ENCODE data around the gene FBRSL1.

Gene FBRSL1

DNA sequence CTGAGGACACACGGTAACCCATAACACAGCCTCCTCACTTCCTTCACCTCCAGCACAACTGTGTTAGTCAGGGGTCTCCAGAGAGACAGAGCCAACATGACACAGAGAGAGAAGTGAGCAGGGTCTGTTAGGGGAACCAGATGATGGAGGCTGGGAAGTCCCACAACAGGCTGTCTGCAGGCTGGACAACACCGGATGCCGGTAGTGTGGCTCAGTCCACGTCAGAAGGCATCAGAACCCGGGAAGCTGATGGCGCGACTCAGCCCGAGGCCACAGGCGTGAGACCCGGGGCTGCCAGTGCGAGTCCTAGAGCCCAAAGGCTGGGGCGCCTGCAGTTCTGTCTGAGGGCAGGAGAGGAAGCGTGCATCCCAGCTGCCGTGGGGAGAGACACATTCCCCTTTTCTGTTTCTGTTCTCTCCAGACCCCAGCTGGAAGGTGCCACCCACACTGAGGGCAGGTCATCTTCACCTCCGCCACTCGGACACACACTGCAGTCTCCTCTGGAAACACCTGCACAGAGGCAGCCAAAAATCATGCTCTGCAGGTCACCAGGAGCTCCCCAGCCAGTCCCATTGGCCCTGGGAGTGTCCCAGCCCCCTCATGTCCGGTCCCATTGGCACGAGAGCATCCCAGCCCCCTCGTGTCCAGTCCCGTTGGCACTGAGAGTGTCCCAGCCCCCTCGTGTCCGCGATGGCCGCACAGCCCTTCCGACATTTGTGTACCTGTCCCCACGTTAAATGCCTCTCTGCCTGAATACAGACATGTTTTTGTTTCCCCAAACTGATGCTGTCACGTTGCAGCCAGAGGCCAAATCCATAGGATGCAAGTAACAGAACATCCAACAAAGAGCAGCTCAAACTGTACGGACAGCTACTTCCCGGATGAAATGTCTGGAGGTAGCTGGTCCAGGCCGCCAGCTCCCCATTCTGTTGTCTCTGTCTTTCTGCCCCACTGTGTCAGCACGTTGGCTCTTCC, 7.9 kb upstream of the FBRSL1 start:
- ATAC-seq, result no peak
- no peak for TF ChIP-seq ZNF565 (CRISPR knock-in tag; conservative IDR thresholded peaks at IDR 0.05; ENCODE audit: low read depth)
- TF ChIP-seq ZNF70 (CRISPR knock-in tag; IDR thresholded peaks at IDR 0.05), result no peak
- TF ChIP-seq, protein P1, sequence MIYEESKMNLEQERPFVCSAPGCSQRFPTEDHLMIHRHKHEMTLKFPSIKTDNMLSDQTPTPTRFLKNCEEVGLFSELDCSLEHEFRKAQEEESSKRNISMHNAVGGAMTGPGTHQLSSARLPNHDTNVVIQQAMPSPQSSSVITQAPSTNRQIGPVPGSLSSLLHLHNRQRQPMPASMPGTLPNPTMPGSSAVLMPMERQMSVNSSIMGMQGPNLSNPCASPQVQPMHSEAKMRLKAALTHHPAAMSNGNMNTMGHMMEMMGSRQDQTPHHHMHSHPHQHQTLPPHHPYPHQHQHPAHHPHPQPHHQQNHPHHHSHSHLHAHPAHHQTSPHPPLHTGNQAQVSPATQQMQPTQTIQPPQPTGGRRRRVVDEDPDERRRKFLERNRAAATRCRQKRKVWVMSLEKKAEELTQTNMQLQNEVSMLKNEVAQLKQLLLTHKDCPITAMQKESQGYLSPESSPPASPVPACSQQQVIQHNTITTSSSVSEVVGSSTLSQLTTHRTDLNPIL (CRISPR knock-in tag; IDR thresholded peaks at IDR 0.05; ENCODE audit: low read depth), result no peak
- TF ChIP-seq, protein P2, sequence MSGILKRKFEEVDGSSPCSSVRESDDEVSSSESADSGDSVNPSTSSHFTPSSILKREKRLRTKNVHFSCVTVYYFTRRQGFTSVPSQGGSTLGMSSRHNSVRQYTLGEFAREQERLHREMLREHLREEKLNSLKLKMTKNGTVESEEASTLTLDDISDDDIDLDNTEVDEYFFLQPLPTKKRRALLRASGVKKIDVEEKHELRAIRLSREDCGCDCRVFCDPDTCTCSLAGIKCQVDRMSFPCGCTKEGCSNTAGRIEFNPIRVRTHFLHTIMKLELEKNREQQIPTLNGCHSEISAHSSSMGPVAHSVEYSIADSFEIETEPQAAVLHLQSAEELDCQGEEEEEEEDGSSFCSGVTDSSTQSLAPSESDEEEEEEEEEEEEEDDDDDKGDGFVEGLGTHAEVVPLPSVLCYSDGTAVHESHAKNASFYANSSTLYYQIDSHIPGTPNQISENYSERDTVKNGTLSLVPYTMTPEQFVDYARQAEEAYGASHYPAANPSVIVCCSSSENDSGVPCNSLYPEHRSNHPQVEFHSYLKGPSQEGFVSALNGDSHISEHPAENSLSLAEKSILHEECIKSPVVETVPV (CRISPR knock-in tag; IDR thresholded peaks at IDR 0.05), result no peak
- TF ChIP-seq BACH2 (CRISPR knock-in tag; IDR thresholded peaks at IDR 0.05; ENCODE audit: borderline replicate concordance), result no peak
- TF ChIP-seq PPARA (CRISPR knock-in tag; IDR thresholded peaks at IDR 0.05; ENCODE audit: borderline replicate concordance), result no peak
- TF ChIP-seq RARB (CRISPR knock-in tag; IDR thresholded peaks at IDR 0.05), result no peak
- no peak for TF ChIP-seq TCF4 (CRISPR knock-in tag; IDR thresholded peaks at IDR 0.05; ENCODE audit: borderline replicate concordance)
- TF ChIP-seq ESRRG (CRISPR knock-in tag; IDR thresholded peaks at IDR 0.05), result no peak
- TF ChIP-seq, protein P3, sequence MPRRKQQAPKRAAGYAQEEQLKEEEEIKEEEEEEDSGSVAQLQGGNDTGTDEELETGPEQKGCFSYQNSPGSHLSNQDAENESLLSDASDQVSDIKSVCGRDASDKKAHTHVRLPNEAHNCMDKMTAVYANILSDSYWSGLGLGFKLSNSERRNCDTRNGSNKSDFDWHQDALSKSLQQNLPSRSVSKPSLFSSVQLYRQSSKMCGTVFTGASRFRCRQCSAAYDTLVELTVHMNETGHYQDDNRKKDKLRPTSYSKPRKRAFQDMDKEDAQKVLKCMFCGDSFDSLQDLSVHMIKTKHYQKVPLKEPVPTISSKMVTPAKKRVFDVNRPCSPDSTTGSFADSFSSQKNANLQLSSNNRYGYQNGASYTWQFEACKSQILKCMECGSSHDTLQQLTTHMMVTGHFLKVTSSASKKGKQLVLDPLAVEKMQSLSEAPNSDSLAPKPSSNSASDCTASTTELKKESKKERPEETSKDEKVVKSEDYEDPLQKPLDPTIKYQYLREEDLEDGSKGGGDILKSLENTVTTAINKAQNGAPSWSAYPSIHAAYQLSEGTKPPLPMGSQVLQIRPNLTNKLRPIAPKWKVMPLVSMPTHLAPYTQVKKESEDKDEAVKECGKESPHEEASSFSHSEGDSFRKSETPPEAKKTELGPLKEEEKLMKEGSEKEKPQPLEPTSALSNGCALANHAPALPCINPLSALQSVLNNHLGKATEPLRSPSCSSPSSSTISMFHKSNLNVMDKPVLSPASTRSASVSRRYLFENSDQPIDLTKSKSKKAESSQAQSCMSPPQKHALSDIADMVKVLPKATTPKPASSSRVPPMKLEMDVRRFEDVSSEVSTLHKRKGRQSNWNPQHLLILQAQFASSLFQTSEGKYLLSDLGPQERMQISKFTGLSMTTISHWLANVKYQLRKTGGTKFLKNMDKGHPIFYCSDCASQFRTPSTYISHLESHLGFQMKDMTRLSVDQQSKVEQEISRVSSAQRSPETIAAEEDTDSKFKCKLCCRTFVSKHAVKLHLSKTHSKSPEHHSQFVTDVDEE (CRISPR knock-in tag; IDR thresholded peaks at IDR 0.05), result no peak
- TF ChIP-seq ARNTL (CRISPR knock-in tag; IDR thresholded peaks at IDR 0.05; ENCODE audit: borderline replicate concordance, low read depth), result no peak
- TF ChIP-seq SNAI2 (CRISPR knock-in tag; IDR thresholded peaks at IDR 0.05), result no peak
- no peak for TF ChIP-seq TOX (CRISPR knock-in tag; IDR thresholded peaks at IDR 0.05; ENCODE audit: borderline replicate concordance)
- TF ChIP-seq, protein P4, sequence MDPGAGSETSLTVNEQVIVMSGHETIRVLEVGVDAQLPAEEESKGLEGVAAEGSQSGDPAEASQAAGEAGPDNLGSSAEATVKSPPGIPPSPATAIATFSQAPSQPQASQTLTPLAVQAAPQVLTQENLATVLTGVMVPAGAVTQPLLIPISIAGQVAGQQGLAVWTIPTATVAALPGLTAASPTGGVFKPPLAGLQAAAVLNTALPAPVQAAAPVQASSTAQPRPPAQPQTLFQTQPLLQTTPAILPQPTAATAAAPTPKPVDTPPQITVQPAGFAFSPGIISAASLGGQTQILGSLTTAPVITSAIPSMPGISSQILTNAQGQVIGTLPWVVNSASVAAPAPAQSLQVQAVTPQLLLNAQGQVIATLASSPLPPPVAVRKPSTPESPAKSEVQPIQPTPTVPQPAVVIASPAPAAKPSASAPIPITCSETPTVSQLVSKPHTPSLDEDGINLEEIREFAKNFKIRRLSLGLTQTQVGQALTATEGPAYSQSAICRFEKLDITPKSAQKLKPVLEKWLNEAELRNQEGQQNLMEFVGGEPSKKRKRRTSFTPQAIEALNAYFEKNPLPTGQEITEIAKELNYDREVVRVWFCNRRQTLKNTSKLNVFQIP (CRISPR knock-in tag; IDR thresholded peaks at IDR 0.05; ENCODE audit: borderline replicate concordance, low read depth), result no peak
- TF ChIP-seq, protein P5, sequence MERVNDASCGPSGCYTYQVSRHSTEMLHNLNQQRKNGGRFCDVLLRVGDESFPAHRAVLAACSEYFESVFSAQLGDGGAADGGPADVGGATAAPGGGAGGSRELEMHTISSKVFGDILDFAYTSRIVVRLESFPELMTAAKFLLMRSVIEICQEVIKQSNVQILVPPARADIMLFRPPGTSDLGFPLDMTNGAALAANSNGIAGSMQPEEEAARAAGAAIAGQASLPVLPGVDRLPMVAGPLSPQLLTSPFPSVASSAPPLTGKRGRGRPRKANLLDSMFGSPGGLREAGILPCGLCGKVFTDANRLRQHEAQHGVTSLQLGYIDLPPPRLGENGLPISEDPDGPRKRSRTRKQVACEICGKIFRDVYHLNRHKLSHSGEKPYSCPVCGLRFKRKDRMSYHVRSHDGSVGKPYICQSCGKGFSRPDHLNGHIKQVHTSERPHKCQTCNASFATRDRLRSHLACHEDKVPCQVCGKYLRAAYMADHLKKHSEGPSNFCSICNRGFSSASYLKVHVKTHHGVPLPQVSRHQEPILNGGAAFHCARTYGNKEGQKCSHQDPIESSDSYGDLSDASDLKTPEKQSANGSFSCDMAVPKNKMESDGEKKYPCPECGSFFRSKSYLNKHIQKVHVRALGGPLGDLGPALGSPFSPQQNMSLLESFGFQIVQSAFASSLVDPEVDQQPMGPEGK (CRISPR knock-in tag; IDR thresholded peaks at IDR 0.05; ENCODE audit: borderline replicate concordance), result no peak

DNA sequence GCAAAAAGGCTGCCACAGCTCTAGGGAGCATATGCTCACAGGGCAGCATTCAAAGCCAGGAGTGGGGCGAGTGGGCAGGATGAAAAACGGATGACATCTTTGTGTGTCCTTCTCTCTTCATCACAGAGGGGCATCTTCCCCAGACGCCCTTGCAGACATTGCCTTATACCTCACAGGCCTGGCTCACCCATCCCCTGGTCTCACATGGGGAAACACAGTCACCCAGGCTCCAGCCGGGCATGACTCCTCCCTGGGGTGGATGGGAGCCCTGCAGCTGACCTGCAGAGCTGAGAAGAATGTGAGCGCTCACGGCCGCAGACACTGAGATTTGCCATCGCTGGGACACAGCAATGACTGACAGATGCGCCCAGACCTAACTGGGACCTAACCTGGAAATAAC, 7.2 kb upstream of the FBRSL1 start:
- TF ChIP-seq GLIS3 (CRISPR knock-in tag; IDR thresholded peaks at IDR 0.05), result no peak
- TF ChIP-seq RARB (CRISPR knock-in tag; IDR thresholded peaks at IDR 0.05), result no peak
- TF ChIP-seq TCF4 (CRISPR knock-in tag; IDR thresholded peaks at IDR 0.05; ENCODE audit: borderline replicate concordance), result no peak
- TF ChIP-seq OSR1 (CRISPR knock-in tag; IDR thresholded peaks at IDR 0.05), result no peak
- TF ChIP-seq ZFP3 (CRISPR knock-in tag; IDR thresholded peaks at IDR 0.05), result no peak
- no peak for TF ChIP-seq CSDC2 (CRISPR knock-in tag; IDR thresholded peaks at IDR 0.05)
- TF ChIP-seq PPARA (CRISPR knock-in tag; IDR thresholded peaks at IDR 0.05; ENCODE audit: borderline replicate concordance), result no peak
- TF ChIP-seq ISL1 (CRISPR knock-in tag; IDR thresholded peaks at IDR 0.05), result no peak
- no peak for TF ChIP-seq ESRRG (CRISPR knock-in tag; IDR thresholded peaks at IDR 0.05)
- TF ChIP-seq, protein P4 (CRISPR knock-in tag; IDR thresholded peaks at IDR 0.05; ENCODE audit: borderline replicate concordance, low read depth), result no peak
- TF ChIP-seq BACH2 (CRISPR knock-in tag; IDR thresholded peaks at IDR 0.05; ENCODE audit: borderline replicate concordance), result no peak
- TF ChIP-seq ZNF565 (CRISPR knock-in tag; conservative IDR thresholded peaks at IDR 0.05; ENCODE audit: low read depth), result no peak
- TF ChIP-seq ZFP30 (CRISPR knock-in tag; IDR thresholded peaks at IDR 0.05), result no peak
- TF ChIP-seq, protein P1 (CRISPR knock-in tag; IDR thresholded peaks at IDR 0.05; ENCODE audit: low read depth), result no peak
- TF ChIP-seq ZNF70 (CRISPR knock-in tag; IDR thresholded peaks at IDR 0.05), result no peak
- TF ChIP-seq ZNF8 (CRISPR knock-in tag; IDR thresholded peaks at IDR 0.05), result no peak
- TF ChIP-seq ARNTL (CRISPR knock-in tag; IDR thresholded peaks at IDR 0.05; ENCODE audit: borderline replicate concordance, low read depth), result no peak
- ATAC-seq, result no peak
